SK-N-SH treated with all-trans-retinoic acid at 6 μM for 48 hours (cell line): ENCODE measurements around the gene SERPINF2.

Experiments
- ATAC-seq: fragments of 200-7000 bp; cut with Tn5 transposase; 3 replicates; pipeline ENCODE4 v1.9.1; 2020; ENCODE audit warnings: mild to moderate bottlenecking, moderate library complexity
- ARNTL ChIP-seq: fragments of 450-650 bp; formaldehyde crosslinking; IDR thresholded peaks from 2 replicates; pipeline ENCODE4 v1.5.0; 2020; ENCODE audit warnings: low read depth, mild to moderate bottlenecking, moderate library complexity, borderline replicate concordance
- BACH2 ChIP-seq: fragments of 250-450 bp; sonication (Bioruptor Pico); IDR thresholded peaks from 2 replicates; pipeline ENCODE4 v1.9.0; 2021; ENCODE audit warnings: mild to moderate bottlenecking, borderline replicate concordance
- CSDC2 ChIP-seq: fragments of 250-450 bp; sonication (Bioruptor Pico); IDR thresholded peaks from 2 replicates; pipeline ENCODE4 v1.5.0; 2020; ENCODE audit warnings: mild to moderate bottlenecking, moderate library complexity
- ESRRG ChIP-seq: fragments of 250-450 bp; sonication (Bioruptor Pico); IDR thresholded peaks from 2 replicates; pipeline ENCODE4 v1.6.1; 2021; ENCODE audit warnings: mild to moderate bottlenecking
- GLIS3 ChIP-seq: fragments of 250-450 bp; sonication (Bioruptor Pico); IDR thresholded peaks from 2 replicates; pipeline ENCODE4 v1.5.0; 2020; ENCODE audit warnings: mild to moderate bottlenecking, moderate library complexity
- ISL1 ChIP-seq: fragments of 250-450 bp; sonication (Bioruptor Pico); IDR thresholded peaks from 2 replicates; pipeline ENCODE4 v2.1.2; 2022; ENCODE audit warnings: mild to moderate bottlenecking, moderate library complexity
- OSR1 ChIP-seq: fragments of 250-450 bp; sonication (Bioruptor Pico); IDR thresholded peaks from 2 replicates; pipeline ENCODE4 v1.8.0; 2022; ENCODE audit warnings: moderate library complexity, mild to moderate bottlenecking, inconsistent platforms
- PPARA ChIP-seq: fragments of 250-450 bp; sonication (Bioruptor Pico); IDR thresholded peaks from 2 replicates; pipeline ENCODE4 v1.5.0; 2020; ENCODE audit warnings: mild to moderate bottlenecking, borderline replicate concordance
- RARB ChIP-seq: fragments of 250-450 bp; sonication (Bioruptor Pico); IDR thresholded peaks from 2 replicates; pipeline ENCODE4 v1.8.0; 2021; ENCODE audit warnings: mild to moderate bottlenecking, moderate library complexity
- SNAI2 ChIP-seq: fragments of 250-450 bp; sonication (Bioruptor Pico); IDR thresholded peaks from 2 replicates; pipeline ENCODE4 v1.5.0; 2020; ENCODE audit warnings: mild to moderate bottlenecking, moderate library complexity
- TCF4 ChIP-seq: fragments of 250-450 bp; sonication (Bioruptor Pico); IDR thresholded peaks from 2 replicates; pipeline ENCODE4 v1.8.0; 2021; ENCODE audit warnings: mild to moderate bottlenecking, moderate library complexity, borderline replicate concordance
- TOX ChIP-seq: fragments of 250-450 bp; sonication (Bioruptor Pico); IDR thresholded peaks from 2 replicates; pipeline ENCODE4 v1.8.0; 2021; ENCODE audit warnings: mild to moderate bottlenecking, moderate library complexity, borderline replicate concordance
- TSHZ2 ChIP-seq: fragments of 250-450 bp; sonication (Bioruptor Pico); IDR thresholded peaks from 2 replicates; pipeline ENCODE4 v1.5.0; 2020; ENCODE audit warnings: mild to moderate bottlenecking, moderate library complexity
- ZFP30 ChIP-seq: fragments of 450-650 bp; formaldehyde crosslinking; IDR thresholded peaks from 2 replicates; pipeline ENCODE4 v1.5.0; 2022; ENCODE audit warnings: mild to moderate bottlenecking, moderate library complexity
- ZNF565 ChIP-seq: fragments of 450-650 bp; formaldehyde crosslinking; conservative IDR thresholded peaks from 2 replicates; pipeline ENCODE4 v1.5.0; 2020; ENCODE audit warnings: low read depth, mild to moderate bottlenecking, moderate library complexity
- ZNF70 ChIP-seq: fragments of 450-650 bp; formaldehyde crosslinking; IDR thresholded peaks from 2 replicates; pipeline ENCODE4 v1.5.0; 2020; ENCODE audit warnings: mild to moderate bottlenecking, moderate library complexity
- TF ChIP-seq, protein P1 (sequence below): fragments of 250-450 bp; sonication (Bioruptor Pico); IDR thresholded peaks from 2 replicates; pipeline ENCODE4 v1.5.1; 2021; ENCODE audit warnings: mild to moderate bottlenecking, moderate library complexity
- TF ChIP-seq, protein P2 (sequence below): fragments of 250-450 bp; sonication (Bioruptor Pico); IDR thresholded peaks from 2 replicates; pipeline ENCODE4 v1.5.1; 2020; ENCODE audit warnings: low read depth, mild to moderate bottlenecking, moderate library complexity
- TF ChIP-seq, protein P3 (sequence below): fragments of 250-450 bp; sonication (Bioruptor Pico); IDR thresholded peaks from 2 replicates; pipeline ENCODE4 v1.8.0; 2020; ENCODE audit warnings: mild to moderate bottlenecking, moderate library complexity, borderline replicate concordance
- TF ChIP-seq, protein P4 (sequence below): fragments of 250-450 bp; sonication (Bioruptor Pico); IDR thresholded peaks from 2 replicates; pipeline ENCODE4 v1.8.0; 2021; ENCODE audit warnings: low read depth, mild to moderate bottlenecking, moderate library complexity, borderline replicate concordance

Gene SERPINF2

GRCh38 chr17:1724351-1724868 is 18.3 kb upstream of the SERPINF2 start, which contains the start of gene WDR81:
WDR81 (plus strand) TSS chr17:1724704; CDS start chr17:1724960, 256 bp downstream.
- TF ChIP-seq TSHZ2 (CRISPR knock-in tag): 0 out of 2 replicates have a peak, but pooled peaks have one; percentile 24
- TF ChIP-seq RARB (CRISPR knock-in tag): no peak
- ATAC-seq: peak; percentile 69

DNA sequence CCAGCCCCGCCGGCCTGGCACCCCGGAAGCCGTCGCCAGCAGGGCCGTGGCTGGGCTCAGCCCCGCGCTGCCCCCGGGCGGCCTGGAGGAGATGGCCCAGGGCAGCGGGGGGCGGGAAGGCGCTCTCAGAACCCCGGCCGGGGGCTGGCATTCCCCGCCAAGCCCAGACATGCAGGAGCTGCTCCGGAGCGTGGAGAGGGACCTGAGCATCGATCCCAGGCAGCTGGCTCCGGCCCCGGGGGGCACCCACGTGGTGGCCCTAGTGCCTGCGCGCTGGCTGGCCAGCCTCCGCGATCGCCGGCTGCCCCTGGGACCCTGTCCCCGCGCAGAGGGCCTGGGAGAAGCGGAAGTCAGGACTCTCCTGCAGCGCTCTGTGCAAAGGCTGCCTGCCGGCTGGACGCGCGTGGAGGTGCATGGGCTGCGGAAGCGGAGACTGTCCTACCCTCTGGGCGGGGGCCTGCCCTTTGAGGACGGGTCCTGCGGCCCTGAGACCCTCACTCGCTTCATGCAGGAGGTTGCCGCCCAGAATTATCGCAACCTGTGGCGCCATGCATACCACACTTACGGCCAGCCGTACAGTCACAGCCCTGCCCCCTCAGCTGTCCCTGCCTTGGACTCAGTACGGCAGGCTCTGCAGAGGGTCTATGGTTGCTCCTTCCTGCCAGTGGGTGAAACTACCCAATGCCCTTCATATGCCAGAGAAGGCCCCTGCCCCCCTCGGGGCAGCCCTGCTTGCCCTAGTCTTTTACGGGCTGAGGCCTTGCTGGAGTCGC is 17.6 kb upstream of the SERPINF2 start:
- peak; percentile 53 for ATAC-seq
- TF ChIP-seq CSDC2 (CRISPR knock-in tag): no peak
- TF ChIP-seq RARB (CRISPR knock-in tag): no peak
- TF ChIP-seq TCF4 (CRISPR knock-in tag): no peak
- TF ChIP-seq, protein P1, sequence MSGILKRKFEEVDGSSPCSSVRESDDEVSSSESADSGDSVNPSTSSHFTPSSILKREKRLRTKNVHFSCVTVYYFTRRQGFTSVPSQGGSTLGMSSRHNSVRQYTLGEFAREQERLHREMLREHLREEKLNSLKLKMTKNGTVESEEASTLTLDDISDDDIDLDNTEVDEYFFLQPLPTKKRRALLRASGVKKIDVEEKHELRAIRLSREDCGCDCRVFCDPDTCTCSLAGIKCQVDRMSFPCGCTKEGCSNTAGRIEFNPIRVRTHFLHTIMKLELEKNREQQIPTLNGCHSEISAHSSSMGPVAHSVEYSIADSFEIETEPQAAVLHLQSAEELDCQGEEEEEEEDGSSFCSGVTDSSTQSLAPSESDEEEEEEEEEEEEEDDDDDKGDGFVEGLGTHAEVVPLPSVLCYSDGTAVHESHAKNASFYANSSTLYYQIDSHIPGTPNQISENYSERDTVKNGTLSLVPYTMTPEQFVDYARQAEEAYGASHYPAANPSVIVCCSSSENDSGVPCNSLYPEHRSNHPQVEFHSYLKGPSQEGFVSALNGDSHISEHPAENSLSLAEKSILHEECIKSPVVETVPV (CRISPR knock-in tag): no peak

DNA sequence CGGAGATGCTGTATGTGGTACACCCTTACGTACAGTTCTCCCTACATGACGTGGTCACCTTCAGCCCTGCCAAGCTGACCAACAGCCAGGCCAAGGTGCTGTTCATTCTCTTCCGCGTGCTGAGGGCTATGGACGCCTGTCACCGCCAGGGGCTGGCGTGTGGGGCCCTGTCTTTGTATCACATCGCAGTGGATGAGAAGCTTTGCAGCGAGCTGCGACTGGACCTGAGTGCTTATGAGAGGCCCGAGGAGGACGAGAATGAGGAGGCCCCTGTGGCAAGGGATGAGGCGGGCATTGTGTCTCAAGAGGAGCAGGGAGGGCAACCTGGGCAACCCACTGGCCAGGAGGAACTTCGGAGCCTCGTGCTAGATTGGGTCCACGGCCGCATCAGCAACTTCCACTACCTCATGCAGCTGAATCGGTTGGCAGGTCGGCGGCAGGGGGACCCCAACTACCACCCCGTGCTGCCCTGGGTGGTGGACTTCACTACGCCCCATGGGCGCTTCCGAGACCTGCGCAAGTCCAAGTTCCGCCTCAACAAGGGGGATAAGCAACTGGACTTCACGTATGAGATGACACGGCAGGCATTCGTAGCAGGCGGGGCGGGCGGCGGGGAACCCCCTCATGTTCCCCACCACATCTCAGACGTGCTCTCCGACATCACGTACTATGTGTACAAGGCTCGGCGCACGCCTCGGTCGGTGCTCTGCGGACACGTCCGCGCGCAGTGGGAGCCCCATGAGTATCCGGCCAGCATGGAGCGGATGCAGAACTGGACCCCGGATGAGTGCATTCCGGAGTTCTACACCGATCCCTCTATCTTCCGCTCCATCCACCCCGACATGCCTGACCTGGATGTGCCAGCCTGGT is 16.8 kb upstream of the SERPINF2 start:
- no peak for ATAC-seq
- TF ChIP-seq ZFP30 (CRISPR knock-in tag) (no peak), BACH2 (no peak), ESRRG (CRISPR knock-in tag) (no peak), ARNTL (CRISPR knock-in tag) (no peak), PPARA (CRISPR knock-in tag) (no peak), OSR1 (CRISPR knock-in tag) (no peak), GLIS3 (CRISPR knock-in tag) (no peak), TOX (CRISPR knock-in tag) (no peak), SNAI2 (CRISPR knock-in tag) (no peak), TCF4 (CRISPR knock-in tag) (no peak), ISL1 (no peak), ZNF565 (CRISPR knock-in tag) (no peak), ZNF70 (CRISPR knock-in tag) (no peak)
- TF ChIP-seq, protein P2, sequence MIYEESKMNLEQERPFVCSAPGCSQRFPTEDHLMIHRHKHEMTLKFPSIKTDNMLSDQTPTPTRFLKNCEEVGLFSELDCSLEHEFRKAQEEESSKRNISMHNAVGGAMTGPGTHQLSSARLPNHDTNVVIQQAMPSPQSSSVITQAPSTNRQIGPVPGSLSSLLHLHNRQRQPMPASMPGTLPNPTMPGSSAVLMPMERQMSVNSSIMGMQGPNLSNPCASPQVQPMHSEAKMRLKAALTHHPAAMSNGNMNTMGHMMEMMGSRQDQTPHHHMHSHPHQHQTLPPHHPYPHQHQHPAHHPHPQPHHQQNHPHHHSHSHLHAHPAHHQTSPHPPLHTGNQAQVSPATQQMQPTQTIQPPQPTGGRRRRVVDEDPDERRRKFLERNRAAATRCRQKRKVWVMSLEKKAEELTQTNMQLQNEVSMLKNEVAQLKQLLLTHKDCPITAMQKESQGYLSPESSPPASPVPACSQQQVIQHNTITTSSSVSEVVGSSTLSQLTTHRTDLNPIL (CRISPR knock-in tag): no peak
- TF ChIP-seq, protein P3, sequence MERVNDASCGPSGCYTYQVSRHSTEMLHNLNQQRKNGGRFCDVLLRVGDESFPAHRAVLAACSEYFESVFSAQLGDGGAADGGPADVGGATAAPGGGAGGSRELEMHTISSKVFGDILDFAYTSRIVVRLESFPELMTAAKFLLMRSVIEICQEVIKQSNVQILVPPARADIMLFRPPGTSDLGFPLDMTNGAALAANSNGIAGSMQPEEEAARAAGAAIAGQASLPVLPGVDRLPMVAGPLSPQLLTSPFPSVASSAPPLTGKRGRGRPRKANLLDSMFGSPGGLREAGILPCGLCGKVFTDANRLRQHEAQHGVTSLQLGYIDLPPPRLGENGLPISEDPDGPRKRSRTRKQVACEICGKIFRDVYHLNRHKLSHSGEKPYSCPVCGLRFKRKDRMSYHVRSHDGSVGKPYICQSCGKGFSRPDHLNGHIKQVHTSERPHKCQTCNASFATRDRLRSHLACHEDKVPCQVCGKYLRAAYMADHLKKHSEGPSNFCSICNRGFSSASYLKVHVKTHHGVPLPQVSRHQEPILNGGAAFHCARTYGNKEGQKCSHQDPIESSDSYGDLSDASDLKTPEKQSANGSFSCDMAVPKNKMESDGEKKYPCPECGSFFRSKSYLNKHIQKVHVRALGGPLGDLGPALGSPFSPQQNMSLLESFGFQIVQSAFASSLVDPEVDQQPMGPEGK (CRISPR knock-in tag): no peak
- TF ChIP-seq, protein P1 (CRISPR knock-in tag): no peak
- TF ChIP-seq, protein P4, sequence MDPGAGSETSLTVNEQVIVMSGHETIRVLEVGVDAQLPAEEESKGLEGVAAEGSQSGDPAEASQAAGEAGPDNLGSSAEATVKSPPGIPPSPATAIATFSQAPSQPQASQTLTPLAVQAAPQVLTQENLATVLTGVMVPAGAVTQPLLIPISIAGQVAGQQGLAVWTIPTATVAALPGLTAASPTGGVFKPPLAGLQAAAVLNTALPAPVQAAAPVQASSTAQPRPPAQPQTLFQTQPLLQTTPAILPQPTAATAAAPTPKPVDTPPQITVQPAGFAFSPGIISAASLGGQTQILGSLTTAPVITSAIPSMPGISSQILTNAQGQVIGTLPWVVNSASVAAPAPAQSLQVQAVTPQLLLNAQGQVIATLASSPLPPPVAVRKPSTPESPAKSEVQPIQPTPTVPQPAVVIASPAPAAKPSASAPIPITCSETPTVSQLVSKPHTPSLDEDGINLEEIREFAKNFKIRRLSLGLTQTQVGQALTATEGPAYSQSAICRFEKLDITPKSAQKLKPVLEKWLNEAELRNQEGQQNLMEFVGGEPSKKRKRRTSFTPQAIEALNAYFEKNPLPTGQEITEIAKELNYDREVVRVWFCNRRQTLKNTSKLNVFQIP (CRISPR knock-in tag): no peak
